ENCODE results near the gene SYNDIG1. TPM values are rescaled to one million over a fixed set of nuclear protein-coding genes. Genes with fewer than 3 reads are reported as not detected.

SYNDIG1 gene
- total RNA-seq, 1 experiment from 2014 or later: 5.4 TPM

DNA sequence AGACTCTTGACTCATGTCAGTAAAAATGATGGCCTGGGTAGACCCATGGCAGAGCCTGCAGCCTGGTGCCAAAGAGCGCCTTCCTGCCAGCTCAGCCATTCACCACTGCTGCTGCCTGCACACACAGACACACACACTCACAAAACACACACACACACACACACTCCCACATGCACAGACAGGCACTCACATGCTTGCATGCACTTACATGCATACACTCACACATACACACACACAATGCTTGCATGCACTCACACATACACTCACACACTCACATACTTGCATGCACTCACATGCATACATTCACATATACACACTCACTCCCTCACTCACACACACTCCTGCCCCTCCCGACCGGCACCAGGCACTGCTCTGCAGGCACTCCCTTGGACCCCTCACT, 18.0 kb upstream of the SYNDIG1 start:
- Histone ChIP-seq H3K4me1 (ENCODE audit: insufficient read depth, low read length) (peaks cover 3% of the 10 kb centered on the region; the same call in 1 of the 2 replicates), H4K91ac (ENCODE audit: insufficient read length, low read depth, low read length) (no peak overlapping the region), H3K14ac (ENCODE audit: insufficient read depth, low read length) (no peak overlapping the region), H3K56ac (ENCODE audit: insufficient read length, low read depth, low read length) (no peak overlapping the region), H2BK5ac (ENCODE audit: insufficient read length, low read length) (no peak overlapping the region), H2BK12ac (ENCODE audit: insufficient read length, low read depth, low read length) (no peak overlapping the region), H3K27ac (ENCODE audit: insufficient read length, low read depth, low read length) (no peak overlapping the region), H2AK5ac (ENCODE audit: insufficient read length, low read length) (no peak overlapping the region), H2BK20ac (ENCODE audit: low read depth, low read length, poor library complexity, severe bottlenecking) (no peak overlapping the region), H3K18ac (ENCODE audit: insufficient read length, low read depth, low read length) (no peak overlapping the region), H2BK15ac (ENCODE audit: low read depth, low read length) (no peak overlapping the region), H3K23me2 (ENCODE audit: insufficient read length, low read depth, low read length, poor library complexity, severe bottlenecking) (no peaks in the 10 kb centered on the region), H4K8ac (replicated peaks; ENCODE audit: insufficient read length, low read depth, low read length) (no peak overlapping the region), H2BK120ac (ENCODE audit: low read depth, low read length, poor library complexity, severe bottlenecking) (no peak overlapping the region), H4K5ac (ENCODE audit: insufficient read length, low read depth, low read length) (no peak overlapping the region), H2AFZ (ENCODE audit: low read length) (no peak overlapping the region), H3K23ac (ENCODE audit: insufficient read length, low read depth, low read length) (no peak overlapping the region), H3K9ac (ENCODE audit: extremely low read depth, insufficient read length, low read length) (no peak overlapping the region), H3K4me2 (ENCODE audit: insufficient read depth, insufficient read length, low read length) (no peak overlapping the region), H3K27me3 (ENCODE audit: insufficient read depth, low read length) (no peaks in the 10 kb centered on the region), H3K79me2 (ENCODE audit: insufficient read depth, low read length) (no peaks in the 10 kb centered on the region), H3K9me3 (ENCODE audit: control insufficient read depth, low read depth, low read length) (no peaks in the 10 kb centered on the region), H4K20me1 (ENCODE audit: control insufficient read depth, insufficient read depth, insufficient read length) (no peaks in the 10 kb centered on the region), H3K4ac (ENCODE audit: low read depth, low read length) (no peak overlapping the region), H3T11ph (ENCODE audit: low read length) (no peak overlapping the region), H3K79me1 (ENCODE audit: insufficient read depth, low read depth, low read length, poor library complexity, severe bottlenecking) (no peaks in the 10 kb centered on the region)
- Mint-ChIP-seq H3K27ac (no peak overlapping the region), H3K9me3 (no peaks in the 10 kb centered on the region; a peak in 2 of 5 replicates), H3K4me3 (no peak overlapping the region), H3K36me3 (ENCODE audit: insufficient read depth in 1 of 3, low read depth in 3 of 3) (no peaks in the 10 kb centered on the region), H3K27me3 (ENCODE audit: low read depth) (peaks cover 13% of the 10 kb centered on the region), H3K4me1 (peaks cover 42 to 44% of the 10 kb centered on the region in 2 experiments)
- DNase-seq: no peak
- no CpG with 5 or more reads among the region's 3 CpGs for WGBS (ENCODE audit: extremely low coverage, insufficient read length, low lambda C conversion rate)
- TF ChIP-seq CTCF (conservative IDR thresholded peaks at IDR 0.05): no peak
